GM12801 (cell line): ENCODE data around the gene GPR55.

Experiments used
- TF ChIP-seq, protein P1 (sequence below): IDR thresholded peaks from one replicate; pipeline ENCODE4 v1.5.1; 2011; ENCODE audit warnings: control low read depth; ENCODE audit not compliant: insufficient read length; ENCODE audit errors: extremely low read depth

GPR55 gene

DNA sequence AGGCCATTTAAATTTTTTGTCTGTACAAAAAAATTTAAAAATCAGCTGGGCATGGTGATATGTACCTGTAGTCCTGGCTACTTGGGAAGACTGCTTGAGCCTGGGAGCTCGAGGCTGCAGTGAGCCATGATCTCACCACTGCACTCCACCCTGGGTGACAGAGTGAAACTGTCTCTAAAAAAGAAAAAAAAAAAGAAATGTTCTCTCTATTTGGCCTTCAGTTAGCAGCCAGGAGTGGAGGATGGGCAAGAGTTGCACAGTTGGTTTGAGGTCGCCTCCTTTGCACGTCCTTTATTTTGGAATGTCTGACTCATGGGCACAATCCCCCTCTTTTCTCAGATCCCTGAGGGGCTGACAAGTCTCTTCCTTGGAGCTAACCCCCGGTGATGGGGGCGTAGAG, 34.0 kb downstream of the GPR55 start:
- TF ChIP-seq, protein P1, sequence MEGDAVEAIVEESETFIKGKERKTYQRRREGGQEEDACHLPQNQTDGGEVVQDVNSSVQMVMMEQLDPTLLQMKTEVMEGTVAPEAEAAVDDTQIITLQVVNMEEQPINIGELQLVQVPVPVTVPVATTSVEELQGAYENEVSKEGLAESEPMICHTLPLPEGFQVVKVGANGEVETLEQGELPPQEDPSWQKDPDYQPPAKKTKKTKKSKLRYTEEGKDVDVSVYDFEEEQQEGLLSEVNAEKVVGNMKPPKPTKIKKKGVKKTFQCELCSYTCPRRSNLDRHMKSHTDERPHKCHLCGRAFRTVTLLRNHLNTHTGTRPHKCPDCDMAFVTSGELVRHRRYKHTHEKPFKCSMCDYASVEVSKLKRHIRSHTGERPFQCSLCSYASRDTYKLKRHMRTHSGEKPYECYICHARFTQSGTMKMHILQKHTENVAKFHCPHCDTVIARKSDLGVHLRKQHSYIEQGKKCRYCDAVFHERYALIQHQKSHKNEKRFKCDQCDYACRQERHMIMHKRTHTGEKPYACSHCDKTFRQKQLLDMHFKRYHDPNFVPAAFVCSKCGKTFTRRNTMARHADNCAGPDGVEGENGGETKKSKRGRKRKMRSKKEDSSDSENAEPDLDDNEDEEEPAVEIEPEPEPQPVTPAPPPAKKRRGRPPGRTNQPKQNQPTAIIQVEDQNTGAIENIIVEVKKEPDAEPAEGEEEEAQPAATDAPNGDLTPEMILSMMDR: no peak

DNA sequence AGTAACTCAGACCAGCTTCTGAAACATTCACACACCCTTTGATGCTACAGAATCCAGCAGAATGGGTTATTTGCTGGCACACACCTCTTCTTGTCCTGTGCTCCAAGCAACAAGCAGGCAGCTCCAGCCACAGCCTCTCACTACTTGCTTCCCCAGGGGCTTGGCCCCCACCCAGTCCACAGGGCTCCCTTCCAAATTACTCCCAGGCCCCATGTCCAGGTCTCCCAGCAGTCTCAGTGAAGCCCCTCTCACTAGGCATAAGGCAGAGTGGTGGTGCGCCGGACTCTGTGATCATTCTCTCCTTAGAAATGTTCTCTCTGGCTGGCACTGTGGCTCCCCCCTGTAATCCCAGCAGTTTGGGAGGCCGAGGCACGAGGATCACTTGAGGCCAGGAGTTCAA, 34.4 kb downstream of the GPR55 start:
- TF ChIP-seq, protein P1: no peak

DNA sequence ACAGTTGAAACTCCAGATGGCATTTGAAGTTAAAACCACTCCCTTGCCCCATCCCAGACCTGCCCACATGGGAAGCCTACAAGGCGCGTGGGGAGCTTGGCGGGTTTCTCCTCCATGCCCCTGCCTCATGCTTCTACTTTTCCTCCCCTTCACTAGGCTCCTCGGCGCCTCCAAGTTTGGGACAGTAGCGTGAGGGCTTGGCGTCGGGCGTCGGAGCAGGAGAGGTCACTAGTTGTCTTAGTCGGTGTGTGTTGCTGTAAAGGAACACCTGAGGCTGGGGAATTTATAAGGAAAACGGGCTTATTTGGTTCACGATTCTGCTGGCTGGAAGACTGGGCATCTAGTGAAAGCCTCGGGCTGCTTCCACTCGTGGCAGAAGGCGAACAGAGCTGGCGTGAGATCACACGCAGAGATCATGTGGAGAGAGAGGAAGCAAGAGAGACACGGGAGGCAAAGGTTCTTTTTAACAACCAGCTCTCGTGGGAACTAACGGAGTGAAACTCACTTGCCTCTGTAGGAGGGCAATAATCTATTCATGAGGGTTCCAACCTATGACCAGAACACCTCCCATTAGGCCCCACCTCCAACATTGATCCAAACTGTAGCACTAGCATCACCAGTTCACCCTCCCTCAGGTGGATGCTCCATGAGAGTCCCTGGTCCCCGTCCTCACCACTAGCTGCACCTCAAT, 35.0 kb downstream of the GPR55 start:
- TF ChIP-seq, protein P1: no peak

DNA sequence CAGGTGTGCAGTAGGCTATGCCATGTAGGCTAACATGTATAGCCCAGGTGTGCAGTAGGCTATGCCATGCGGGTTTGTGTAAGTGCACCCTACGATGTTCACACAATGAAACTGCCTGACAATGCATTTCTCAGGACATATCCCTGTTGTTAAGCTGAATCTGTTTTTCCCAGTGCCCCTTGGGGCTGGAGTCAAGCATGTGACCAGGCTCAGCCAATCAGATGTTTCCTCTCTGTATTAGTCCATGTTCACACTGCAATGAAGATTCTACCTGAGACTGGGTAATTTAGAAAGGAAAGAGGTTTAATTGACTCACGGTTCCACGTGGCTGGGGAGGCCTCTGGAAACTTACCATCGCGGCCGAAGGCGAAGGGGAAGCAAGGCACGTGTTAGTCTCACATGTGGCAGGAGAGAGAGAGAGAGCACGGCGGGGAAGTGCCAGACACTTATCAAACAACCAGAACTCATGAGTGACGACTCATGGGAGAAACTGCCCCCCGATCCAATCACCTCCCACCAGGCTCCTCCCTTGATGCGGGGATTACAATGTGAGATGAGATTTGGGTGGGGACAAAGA, 36.1 kb downstream of the GPR55 start:
- TF ChIP-seq, protein P1: no peak

DNA sequence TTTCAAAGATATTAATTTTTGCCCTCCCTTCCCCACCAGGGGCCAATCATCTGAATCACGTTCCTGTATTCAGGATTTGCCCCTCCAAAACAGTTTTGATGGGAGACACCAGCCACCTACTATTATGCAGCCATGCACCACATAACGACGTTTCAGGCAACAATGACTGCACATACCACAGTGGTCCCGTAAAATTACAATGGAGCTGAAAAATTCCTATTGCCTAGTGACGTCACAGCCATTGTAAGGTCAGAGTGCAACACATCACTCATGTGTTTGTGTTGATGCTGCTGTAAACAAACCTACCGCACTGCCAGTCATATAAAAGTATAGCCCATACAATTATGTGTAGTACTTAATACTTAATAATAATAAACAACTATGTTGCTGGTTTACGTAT, 37.7 kb downstream of the GPR55 start:
- TF ChIP-seq, protein P1: no peak

DNA sequence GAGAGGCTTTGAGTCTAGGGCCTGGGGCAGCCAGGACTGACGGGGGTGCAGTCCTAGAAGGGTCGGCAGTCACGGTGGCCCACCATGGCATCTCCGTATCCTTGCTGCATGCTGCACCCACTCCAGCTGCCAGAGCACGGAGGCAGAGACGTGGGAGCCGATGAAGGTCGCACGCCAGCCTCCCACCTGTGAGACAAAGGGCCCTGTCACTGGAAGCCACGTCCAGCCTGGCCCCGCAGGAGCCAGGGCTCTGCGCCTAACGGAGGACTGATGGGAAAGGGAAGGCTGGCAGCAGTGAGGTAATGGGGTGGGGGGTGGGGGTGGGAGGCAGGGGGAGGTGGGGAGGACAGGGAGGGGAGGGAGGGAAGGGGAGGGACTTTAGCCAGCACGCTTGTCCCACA, 38.4 kb downstream of the GPR55 start:
- TF ChIP-seq, protein P1: no peak

DNA sequence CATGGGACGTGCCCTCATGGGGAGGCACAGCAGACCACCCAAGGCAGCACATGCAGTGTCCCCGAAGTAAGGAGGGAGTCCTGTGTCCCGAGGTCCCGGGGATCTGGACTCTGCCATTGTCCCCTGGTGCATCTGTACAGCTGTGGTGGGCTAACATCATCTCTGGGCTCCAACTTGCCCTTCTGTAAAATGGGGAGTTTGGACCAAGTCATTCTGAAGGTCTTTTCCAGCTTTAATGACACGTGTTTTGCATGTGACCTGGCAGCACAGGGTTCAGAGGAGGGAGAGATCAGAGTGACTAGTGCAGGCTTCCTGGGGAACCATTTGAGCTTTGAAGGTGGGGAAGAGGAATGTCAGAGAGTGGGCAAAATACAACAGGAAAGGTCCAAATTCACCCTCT, 38.8 kb downstream of the GPR55 start:
- TF ChIP-seq, protein P1: no peak
